SW480 (cell line): ENCODE measurements around the gene ZCWPW1.
A peak's percentile ranks its signal among the peaks of the same experiment; 100 is the strongest.

Experiments
- DNase-seq: peaks from one replicate; pipeline ENCODE4 v3.0.0-alpha.2; 2016; ENCODE audit warnings: low spot score

ZCWPW1 gene

GRCh38 chr7:100432621-100433275, 4.2 kb upstream of the ZCWPW1 start:
- no peak for DNase-seq

- DNase-seq = no peak
Measured at GRCh38 chr7:100432053-100432452, 3.5 kb upstream of the ZCWPW1 start.

GRCh38 chr7:100431286-100431735, 2.8 kb upstream of the ZCWPW1 start:
- no peak for DNase-seq

GRCh38 chr7:100430493-100431285, 2.2 kb upstream of the ZCWPW1 start:
- no peak for DNase-seq

- DNase-seq = peak; percentile 98
Measured at GRCh38 chr7:100429637-100430492, 1.4 kb upstream of the ZCWPW1 start, which contains the start of gene MEPCE. Gene MEPCE, plus strand, starts transcription at chr7:100429831. Its CDS starts 188 bp downstream, at chr7:100430019.

- DNase-seq = peak; percentile 100
Measured at GRCh38 chr7:100428967-100429636, 599 bp upstream of the ZCWPW1 start.

GRCh38 chr7:100427762-100428198, 723 bp downstream of the ZCWPW1 start:
- no peak for DNase-seq

- no peak for DNase-seq
Measured at GRCh38 chr7:100426516-100426915, 2.0 kb downstream of the ZCWPW1 start.

- DNase-seq = no peak
Measured at GRCh38 chr7:100425347-100425746, 3.2 kb downstream of the ZCWPW1 start.

- DNase-seq = no peak
Measured at GRCh38 chr7:100423315-100423714, 5.2 kb downstream of the ZCWPW1 start.

- DNase-seq = no peak
Measured at GRCh38 chr7:100419660-100420226, 8.8 kb downstream of the ZCWPW1 start.

- DNase-seq = no peak
Measured at GRCh38 chr7:100418930-100419659, 9.4 kb downstream of the ZCWPW1 start.

GRCh38 chr7:100415448-100415847, 13.1 kb downstream of the ZCWPW1 start:
- DNase-seq = no peak

GRCh38 chr7:100413889-100414288, 14.6 kb downstream of the ZCWPW1 start:
- no peak for DNase-seq

GRCh38 chr7:100413346-100413745, 15.2 kb downstream of the ZCWPW1 start:
- no peak for DNase-seq

- no peak for DNase-seq
Measured at GRCh38 chr7:100411101-100411500, 17.4 kb downstream of the ZCWPW1 start.

- DNase-seq = peak; percentile 85
Measured at GRCh38 chr7:100407285-100408180, 21.0 kb downstream of the ZCWPW1 start.

- DNase-seq = peak; percentile 58
Measured at GRCh38 chr7:100406767-100407166, 21.7 kb downstream of the ZCWPW1 start.

- no peak for DNase-seq
Measured at GRCh38 chr7:100402241-100402640, 26.3 kb downstream of the ZCWPW1 start.

- DNase-seq = no peak
Measured at GRCh38 chr7:100401811-100402210, 26.7 kb downstream of the ZCWPW1 start.
